Stimulated activated CD4-positive, alpha-beta T cell treated with anti-CD3 and anti-CD28 coated beads, Interleukin-12 subunit alpha, Interleukin-12 subunit beta, amount 100 ng/mL, for 48 hours (primary cell): Measurements from ENCODE around the gene MRPL48.

Experiments
- DNase-seq, 3 donors: peaks; one replicate each; pipeline ENCODE4 v3.0.0-alpha.2; 2020; ENCODE audit warnings: low read depth in 2 of 3, low spot score in 1 of 3

The MRPL48 gene

GRCh38 chr11:73888244-73888643 lies 100.6 kb downstream of the MRPL48 start:
- DNase-seq: no peak

- DNase-seq: no peak
Measured at GRCh38 chr11:73889019-73889418, 101.3 kb downstream of the MRPL48 start.

GRCh38 chr11:73889536-73889935 lies 101.9 kb downstream of the MRPL48 start:
- DNase-seq: no peak

- DNase-seq: no peak
Measured at GRCh38 chr11:73893041-73893440, 105.4 kb downstream of the MRPL48 start.

- no peak for DNase-seq
Measured at GRCh38 chr11:73894725-73895335, 107.2 kb downstream of the MRPL48 start.

- no peak for DNase-seq
Measured at GRCh38 chr11:73902303-73902702, 114.6 kb downstream of the MRPL48 start.

- DNase-seq: no peak
Measured at GRCh38 chr11:73907191-73907590, 119.5 kb downstream of the MRPL48 start.

GRCh38 chr11:73912026-73912425 lies 124.4 kb downstream of the MRPL48 start:
- no peak for DNase-seq

GRCh38 chr11:73913472-73913871 lies 125.8 kb downstream of the MRPL48 start:
- no peak for DNase-seq

GRCh38 chr11:73914284-73914683 lies 126.6 kb downstream of the MRPL48 start:
- no peak for DNase-seq
